ENCODE measurements around the gene PSMD12. TPM values are rescaled to one million over a fixed set of nuclear protein-coding genes. Genes with fewer than 3 reads are reported as not detected.
"Not testable (repeated sequence)": the region's sequence is repeated elsewhere in the genome, so short reads cannot be mapped to it uniquely, and the experiment has no call there.

Gene PSMD12
- total RNA-seq, result 10 to 100 TPM; 39.8 to 40.5 TPM

DNA sequence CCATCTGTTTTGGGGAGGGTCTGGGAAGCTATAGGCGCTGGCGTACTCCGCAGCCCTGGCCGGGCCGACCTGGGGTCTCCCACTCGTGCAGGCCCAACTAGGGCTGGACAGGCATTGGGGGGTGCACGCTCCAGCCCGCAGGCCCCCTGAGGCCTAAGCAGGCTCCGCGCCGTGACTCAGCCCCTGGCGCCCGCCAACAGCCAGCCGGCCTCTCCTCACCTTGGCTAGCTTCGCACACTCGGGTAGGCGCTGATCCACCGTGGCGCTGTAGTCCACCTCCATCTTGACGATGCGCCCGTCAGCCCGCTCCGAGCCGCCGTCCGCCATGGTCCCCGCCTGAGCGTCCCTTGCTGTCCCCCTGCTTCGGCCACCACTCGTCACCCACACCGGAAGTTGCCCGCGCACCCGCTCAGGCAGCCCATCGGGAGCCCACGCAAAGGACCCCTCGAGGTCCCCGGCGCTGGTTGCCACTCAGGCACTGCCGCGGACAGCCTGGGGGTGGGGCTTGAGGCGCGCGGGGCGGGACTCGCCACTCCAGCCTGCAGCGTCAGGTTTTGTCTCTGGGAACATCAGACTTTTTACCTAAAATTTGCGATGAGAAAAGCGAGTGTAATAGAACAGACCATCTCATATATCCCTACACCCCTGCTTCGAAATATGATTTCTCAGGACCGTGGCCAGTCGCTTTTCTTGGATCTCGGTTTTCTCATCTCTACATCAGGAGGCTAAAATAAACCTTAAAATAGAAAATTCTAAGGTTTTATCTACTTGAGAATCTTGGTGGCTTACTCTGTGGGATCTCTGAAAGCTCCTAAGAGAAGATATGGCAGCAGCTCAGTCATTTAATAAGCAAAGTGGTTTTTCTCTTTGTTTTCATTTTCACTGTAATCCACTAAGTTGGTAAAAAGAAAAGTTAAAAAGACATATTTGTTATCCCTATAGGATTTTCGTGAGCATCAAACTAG is at the start of gene PSMD12:
Gene PSMD12, minus strand, starts transcription at position 385 of the 965 bp plus-strand sequence. Its CDS starts 58 bp downstream, at position 327.
- peaks cover 34% of the 10 kb centered on the region for H3K4me1 Mint-ChIP-seq
- peak within 1 kb of the TSS; percentile 93 for H3K27ac Mint-ChIP-seq
- H3K4me3 Mint-ChIP-seq, result peak within 1 kb of the TSS; percentile 94
- H3K36me3 Mint-ChIP-seq, result peaks cover 14% of the 10 kb centered on the region
- DNase-seq, result peak; percentile 98
- H3K27me3 Mint-ChIP-seq, result no peaks in the 10 kb centered on the region
- peak; percentile 93 for ATAC-seq (ENCODE audit: low read depth)
- POLR2A ChIA-PET, result interaction anchor here (0.5 to 2.9 kb wide), 5 partner anchors 8 to 351 kb away, joined by 4 to 14 read pairs (median 5); partner anchors contain the start of genes NOL11 and PITPNC1
- no peaks in the 10 kb centered on the region for H3K9me3 Mint-ChIP-seq

DNA sequence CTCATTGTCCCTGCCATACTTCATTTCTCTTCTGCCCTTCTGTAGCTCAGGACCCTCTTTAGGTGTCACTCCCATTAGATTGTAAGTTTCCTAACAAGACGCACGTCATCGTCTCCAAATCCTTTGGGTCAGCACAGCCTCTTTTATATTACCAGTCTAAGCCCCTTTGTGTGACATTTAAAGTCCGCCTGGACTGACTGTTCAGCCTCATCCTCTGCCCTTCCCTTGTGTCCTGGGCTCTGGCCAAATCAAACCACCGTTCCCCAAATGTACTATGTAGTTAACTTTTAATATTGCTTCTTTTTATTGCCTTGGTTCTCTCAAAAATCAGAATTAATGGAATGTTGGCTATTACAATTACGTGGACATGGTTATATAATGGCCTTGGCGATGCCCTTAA is 48.9 kb upstream of the PSMD12 start:
- DNase-seq (no peak), ATAC-seq (ENCODE audit: low read depth) (no peak)
- Mint-ChIP-seq H3K9me3 (peaks cover 3% of the 10 kb centered on the region), H3K27me3 (no peaks in the 10 kb centered on the region), H3K27ac (no peak overlapping the region), H3K36me3 (peaks cover 23% of the 10 kb centered on the region), H3K4me3 (no peak overlapping the region), H3K4me1 (peaks cover 23% of the 10 kb centered on the region)
- POLR2A ChIA-PET, result no interaction called here

DNA sequence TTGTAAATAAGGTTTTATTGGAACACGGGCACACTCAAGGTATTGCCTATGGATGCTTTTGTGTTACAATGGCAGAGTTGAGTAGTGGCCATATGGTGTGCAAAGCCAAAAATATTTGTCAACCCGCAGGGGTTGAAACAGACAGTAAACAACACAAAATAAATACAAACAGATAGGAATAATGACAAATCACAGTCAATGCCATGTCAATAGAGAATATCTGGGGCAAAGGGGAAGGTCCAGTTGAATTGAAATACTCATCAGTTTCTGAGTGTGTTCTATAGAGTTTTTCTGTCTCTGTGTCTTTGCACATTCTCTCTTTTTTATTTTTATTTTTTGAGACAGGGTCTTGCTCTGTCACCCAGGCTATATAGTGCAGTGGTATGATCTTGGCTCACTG is 48.2 kb upstream of the PSMD12 start:
- no peak overlapping the region for H3K27ac Mint-ChIP-seq
- no peak for ATAC-seq (ENCODE audit: low read depth)
- peaks cover 3% of the 10 kb centered on the region for H3K9me3 Mint-ChIP-seq
- POLR2A ChIA-PET, result no interaction called here
- H3K36me3 Mint-ChIP-seq, result peaks cover 26% of the 10 kb centered on the region
- no peaks in the 10 kb centered on the region for H3K27me3 Mint-ChIP-seq
- no peak for DNase-seq
- H3K4me3 Mint-ChIP-seq, result no peak overlapping the region
- H3K4me1 Mint-ChIP-seq, result peaks cover 19% of the 10 kb centered on the region

DNA sequence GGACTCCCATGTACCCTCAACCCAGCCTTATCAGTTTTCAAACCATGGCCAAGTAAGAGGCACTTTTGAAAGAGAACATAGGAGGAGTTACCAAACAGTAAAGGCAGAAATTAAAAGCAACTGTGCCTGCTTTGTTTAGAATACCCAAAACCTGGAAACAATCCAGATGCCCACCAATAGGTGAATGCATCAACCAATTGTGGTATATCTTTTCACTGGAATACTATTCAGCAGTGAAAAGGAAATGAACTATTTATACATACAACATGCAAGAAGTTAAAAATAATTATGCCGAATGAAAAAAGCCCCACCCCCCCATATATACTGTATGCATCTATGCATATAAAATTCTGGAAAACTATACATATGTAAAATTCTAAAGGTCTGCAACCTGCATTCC is 47.8 kb upstream of the PSMD12 start:
- H3K27me3 Mint-ChIP-seq, result no peaks in the 10 kb centered on the region
- POLR2A ChIA-PET, result no interaction called here
- ATAC-seq (ENCODE audit: low read depth) (no peak), DNase-seq (no peak)
- H3K4me3 Mint-ChIP-seq, result no peak overlapping the region
- peaks cover 3% of the 10 kb centered on the region for H3K9me3 Mint-ChIP-seq
- H3K36me3 Mint-ChIP-seq, result peaks cover 28% of the 10 kb centered on the region
- no peak overlapping the region for H3K27ac Mint-ChIP-seq
- peaks cover 19% of the 10 kb centered on the region for H3K4me1 Mint-ChIP-seq

DNA sequence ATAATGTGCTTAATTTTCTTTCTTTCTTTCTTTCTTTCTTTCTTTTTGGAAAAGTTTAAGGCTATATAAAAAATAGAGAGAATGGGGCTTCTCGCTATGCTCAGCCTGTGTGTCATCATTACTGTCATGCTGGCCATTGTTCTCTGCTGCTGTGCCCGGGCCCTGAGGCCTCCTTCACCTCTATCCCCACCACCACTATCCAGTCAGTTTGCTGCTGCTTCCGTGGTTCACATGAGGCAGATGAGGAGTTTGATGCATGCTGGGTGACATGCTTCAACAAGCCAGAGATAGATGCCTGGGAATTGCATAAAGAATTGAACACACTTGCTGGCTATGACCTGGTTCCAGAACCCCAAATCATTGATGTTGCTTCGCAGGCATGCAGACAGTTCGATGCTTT is 47.0 kb upstream of the PSMD12 start:
- Mint-ChIP-seq H3K4me3 (no peak overlapping the region), H3K27me3 (no peaks in the 10 kb centered on the region), H3K4me1 (peaks cover 19% of the 10 kb centered on the region), H3K9me3 (peaks cover 5% of the 10 kb centered on the region), H3K27ac (no peak overlapping the region), H3K36me3 (peaks cover 33% of the 10 kb centered on the region)
- ATAC-seq (ENCODE audit: low read depth) (no peak), DNase-seq (no peak)
- POLR2A ChIA-PET, result no interaction called here

DNA sequence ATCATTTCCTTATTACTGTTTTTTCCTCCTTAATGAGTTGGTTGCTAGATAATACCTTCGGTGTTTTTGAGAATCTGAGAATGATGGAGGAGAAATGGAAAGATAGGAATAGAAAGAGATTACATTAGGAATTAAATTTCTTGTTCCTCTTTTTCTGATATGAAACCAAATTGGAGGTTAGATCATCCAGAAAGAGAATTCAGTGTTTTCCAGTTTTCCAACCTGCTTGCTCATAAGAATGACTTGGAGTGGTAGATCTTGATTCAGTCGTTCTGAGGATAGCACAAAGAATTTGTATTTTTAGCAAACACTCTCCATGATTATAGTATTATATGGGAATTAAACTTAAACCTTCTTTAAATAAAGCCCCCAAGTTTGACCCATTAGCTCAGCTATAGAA is 46.6 kb upstream of the PSMD12 start:
- H3K9me3 Mint-ChIP-seq, result peaks cover 5% of the 10 kb centered on the region
- no peak overlapping the region for H3K4me3 Mint-ChIP-seq
- ATAC-seq (ENCODE audit: low read depth) (no peak), DNase-seq (no peak)
- H3K36me3 Mint-ChIP-seq, result peaks cover 31% of the 10 kb centered on the region
- H3K4me1 Mint-ChIP-seq, result peaks cover 17% of the 10 kb centered on the region
- POLR2A ChIA-PET, result no interaction called here
- no peak overlapping the region for H3K27ac Mint-ChIP-seq
- no peaks in the 10 kb centered on the region for H3K27me3 Mint-ChIP-seq

DNA sequence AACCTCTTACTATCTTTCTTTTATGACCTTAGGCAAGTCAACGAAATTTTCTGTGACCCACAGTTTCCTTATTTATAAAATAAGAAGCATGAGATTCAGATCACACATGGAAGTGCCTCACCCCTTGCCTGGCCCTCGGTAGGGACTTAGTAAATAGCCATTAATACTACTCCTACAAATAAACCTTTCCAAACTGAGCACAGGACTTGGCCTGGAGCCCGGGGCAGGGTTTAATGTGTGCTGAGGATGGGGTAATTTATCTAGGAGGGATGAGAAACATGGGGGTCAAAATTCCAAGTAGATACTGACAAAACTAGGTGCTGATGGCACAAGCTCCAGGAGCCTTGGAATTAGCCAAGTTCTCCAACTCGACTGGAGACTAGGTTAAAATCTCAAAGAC is 45.7 kb upstream of the PSMD12 start:
- H3K27me3 Mint-ChIP-seq, result no peaks in the 10 kb centered on the region
- DNase-seq (no peak), ATAC-seq (ENCODE audit: low read depth) (no peak)
- peaks cover 5% of the 10 kb centered on the region for H3K9me3 Mint-ChIP-seq
- H3K4me3 Mint-ChIP-seq, result no peak overlapping the region
- POLR2A ChIA-PET, result interaction anchor here (0.6 kb wide), 1 partner anchor 23 kb away, joined by 5 read pairs; no protein-coding TSS in a partner anchor
- H3K36me3 Mint-ChIP-seq, result peaks cover 34% of the 10 kb centered on the region
- no peak overlapping the region for H3K27ac Mint-ChIP-seq
- peaks cover 20% of the 10 kb centered on the region for H3K4me1 Mint-ChIP-seq

DNA sequence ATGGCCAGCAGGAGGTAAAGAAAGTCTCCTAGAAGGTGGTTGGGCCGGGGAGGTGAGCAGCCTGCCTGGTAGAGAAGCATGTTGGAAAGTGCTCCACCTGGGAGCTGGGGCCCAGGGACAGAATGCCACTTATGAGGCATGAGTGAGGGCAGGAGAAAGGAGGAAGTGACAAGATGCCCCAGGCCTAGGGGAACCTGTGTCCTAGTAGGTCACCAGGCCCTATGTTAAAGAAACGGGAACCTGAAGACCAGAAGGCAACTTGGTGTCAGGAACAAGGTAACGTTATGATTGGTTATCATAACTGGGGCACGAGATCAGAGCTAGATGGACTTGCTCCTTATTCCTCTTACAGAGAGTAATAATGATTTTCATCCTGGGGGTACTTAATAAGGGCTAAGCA is 45.0 kb upstream of the PSMD12 start:
- Mint-ChIP-seq H3K4me3 (no peak overlapping the region), H3K36me3 (peaks cover 37% of the 10 kb centered on the region), H3K27me3 (no peaks in the 10 kb centered on the region), H3K27ac (no peak overlapping the region), H3K9me3 (peaks cover 5% of the 10 kb centered on the region), H3K4me1 (peaks cover 22% of the 10 kb centered on the region)
- POLR2A ChIA-PET, result no interaction called here
- no peak for ATAC-seq (ENCODE audit: low read depth)
- no peak for DNase-seq

DNA sequence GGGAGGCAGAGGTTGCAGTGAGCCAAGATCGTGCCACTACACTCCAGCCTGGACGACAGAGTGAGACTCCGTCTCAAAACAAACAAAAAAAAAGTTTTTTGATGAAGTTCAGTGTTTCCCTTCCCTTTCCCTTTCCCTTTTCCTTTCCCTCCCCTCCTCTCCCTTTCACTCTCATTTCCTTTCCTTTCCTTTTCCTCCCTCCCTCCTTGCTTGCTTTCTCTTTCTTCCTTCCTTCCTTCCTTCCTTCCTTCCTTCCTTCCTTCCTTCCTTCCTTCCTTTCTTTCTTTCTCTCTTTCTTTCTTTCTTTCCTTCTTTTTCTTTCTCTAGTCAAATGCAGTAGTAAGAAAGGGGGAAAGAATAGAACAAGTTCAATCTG is 42.1 kb upstream of the PSMD12 start:
- Mint-ChIP-seq H3K4me1 (peaks cover 30% of the 10 kb centered on the region), H3K27ac (peak overlapping the region; percentile 70), H3K36me3 (peaks cover 31% of the 10 kb centered on the region)
- H3K9me3 Mint-ChIP-seq; ATAC-seq (ENCODE audit: low read depth); DNase-seq; H3K27me3 Mint-ChIP-seq; POLR2A ChIA-PET; H3K4me3 Mint-ChIP-seq: not testable (repeated sequence)

DNA sequence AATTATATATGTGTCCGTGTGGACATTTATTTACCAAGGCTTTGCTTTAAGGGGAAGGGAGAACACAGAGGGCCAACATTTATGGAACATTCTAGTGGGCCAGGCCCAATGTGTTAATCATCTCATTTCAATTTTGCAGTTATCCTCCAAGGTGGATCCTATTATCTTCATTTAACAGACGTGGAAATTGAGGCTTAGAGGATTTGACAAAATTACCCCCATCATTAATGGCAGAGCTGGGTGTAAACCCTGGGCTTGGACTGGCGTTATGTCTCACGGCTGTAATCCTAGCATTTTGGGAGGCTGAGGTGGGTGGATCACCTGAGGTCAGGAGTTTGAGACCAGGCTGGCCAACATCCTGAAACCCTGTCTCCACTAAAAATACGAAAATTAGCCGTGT is 37.1 kb upstream of the PSMD12 start:
- POLR2A ChIA-PET, result no interaction called here
- Mint-ChIP-seq H3K9me3 (no peaks in the 10 kb centered on the region), H3K4me3 (no peak overlapping the region)

DNA sequence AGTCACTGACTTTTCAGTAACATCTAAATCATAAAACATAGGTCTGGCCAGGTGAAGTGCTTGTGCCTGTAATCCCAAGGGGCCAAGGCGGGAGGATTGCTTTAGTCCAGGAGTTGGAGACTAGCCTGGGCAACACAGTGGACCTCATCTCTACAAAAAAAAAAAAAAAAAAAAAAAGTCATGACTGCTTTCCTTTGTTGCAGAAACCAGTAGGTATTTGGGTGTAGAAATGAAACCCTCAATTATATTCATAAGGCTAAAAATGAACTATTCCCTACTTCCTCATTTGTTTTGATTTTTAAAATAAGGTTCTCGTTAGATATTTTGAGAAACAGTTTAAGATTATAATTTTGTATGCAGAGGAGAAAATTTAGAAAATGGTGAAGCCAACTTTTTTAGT is 36.7 kb upstream of the PSMD12 start:
- ATAC-seq (ENCODE audit: low read depth), result no peak
- Mint-ChIP-seq H3K27me3 (no peaks in the 10 kb centered on the region), H3K4me1 (peaks cover 61% of the 10 kb centered on the region), H3K36me3 (peaks cover 25% of the 10 kb centered on the region), H3K27ac (peak overlapping the region; percentile 87), H3K9me3 (no peaks in the 10 kb centered on the region), H3K4me3 (peak overlapping the region; percentile 71)
- POLR2A ChIA-PET, result no interaction called here
- DNase-seq, result no peak

More for the DNA sequence above, 37.1 kb upstream of the PSMD12 start:
- ATAC-seq (ENCODE audit: low read depth), result no peak
- peaks cover 26% of the 10 kb centered on the region for H3K36me3 Mint-ChIP-seq
- H3K4me1 Mint-ChIP-seq, result peaks cover 58% of the 10 kb centered on the region
- no peak for DNase-seq
- H3K27ac Mint-ChIP-seq, result no peak overlapping the region
- no peaks in the 10 kb centered on the region for H3K27me3 Mint-ChIP-seq

DNA sequence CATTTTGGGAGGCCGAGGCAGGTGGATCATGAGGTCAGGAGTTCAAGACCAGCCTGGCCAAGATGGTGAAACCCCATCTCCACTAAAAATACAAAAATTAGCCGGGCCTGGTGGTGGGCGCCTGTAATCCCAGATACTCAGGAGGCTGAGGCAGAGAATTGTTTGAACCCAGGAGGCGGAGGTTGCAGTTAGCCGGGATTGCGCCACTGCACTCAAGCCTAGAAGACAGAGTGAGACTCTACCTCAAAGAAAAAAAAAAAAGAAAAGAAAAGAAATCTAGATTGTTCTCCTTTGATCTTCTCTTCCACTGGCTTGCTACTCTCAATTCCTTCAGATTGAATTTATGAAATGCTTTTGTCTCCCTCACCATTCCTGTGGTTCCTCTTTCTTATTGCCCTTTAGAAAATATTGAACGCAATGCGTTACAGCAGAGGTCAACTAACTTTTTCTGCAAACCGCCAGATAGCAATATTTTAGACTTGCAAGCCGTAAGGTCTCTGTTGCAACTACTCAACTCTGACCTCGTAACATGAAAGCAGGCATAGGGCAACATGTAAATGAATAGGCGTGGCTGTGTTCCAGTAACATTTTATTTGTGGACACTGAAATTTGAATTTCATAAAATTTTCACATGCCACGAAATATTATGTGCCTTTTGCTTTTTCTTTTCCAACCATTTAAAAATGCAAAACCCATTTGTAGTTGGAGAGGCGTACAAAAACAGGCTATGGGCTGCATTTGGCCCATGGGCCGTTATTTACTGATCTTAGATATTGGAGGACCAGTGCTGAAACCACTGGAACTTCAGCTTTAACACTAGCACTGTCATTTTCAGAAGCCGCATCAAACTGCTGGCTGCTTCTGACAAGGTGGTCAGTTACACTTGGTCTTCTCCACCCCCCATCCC is 35.5 kb upstream of the PSMD12 start:
- no peaks in the 10 kb centered on the region for H3K27me3 Mint-ChIP-seq
- POLR2A ChIA-PET, result interaction anchor here (0.7 to 1.8 kb wide), 3 partner anchors 11 to 22 kb away, joined by 3 to 5 read pairs (median 3); no protein-coding TSS in a partner anchor
- H3K27ac Mint-ChIP-seq, result peak overlapping the region; percentile 87
- ATAC-seq (ENCODE audit: low read depth) (peak; percentile 40), DNase-seq (no peak)
- H3K4me3 Mint-ChIP-seq, result peak overlapping the region; percentile 71
- H3K9me3 Mint-ChIP-seq, result no peaks in the 10 kb centered on the region
- peaks cover 20% of the 10 kb centered on the region for H3K36me3 Mint-ChIP-seq
- peaks cover 60% of the 10 kb centered on the region for H3K4me1 Mint-ChIP-seq

DNA sequence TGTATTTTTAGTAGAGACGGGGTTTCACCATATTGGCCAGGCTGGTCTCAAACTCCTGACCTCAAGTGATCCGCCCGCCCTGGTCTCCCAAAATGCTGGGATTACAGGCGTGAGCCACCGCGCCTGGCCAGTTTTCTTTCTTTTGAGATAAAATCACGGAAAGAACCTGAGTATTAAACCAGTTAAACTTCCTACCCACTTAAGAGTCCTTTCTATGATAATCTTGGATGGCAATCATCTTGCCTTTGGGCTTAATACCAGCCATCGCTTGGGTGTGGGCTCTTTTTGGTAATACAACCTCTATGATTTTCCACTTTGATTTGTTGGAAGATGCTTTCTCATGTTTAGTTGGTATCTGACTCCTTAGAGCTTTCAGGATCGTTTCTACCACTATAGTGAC is 34.7 kb upstream of the PSMD12 start:
- Mint-ChIP-seq H3K36me3 (peaks cover 16% of the 10 kb centered on the region), H3K9me3 (no peaks in the 10 kb centered on the region), H3K4me1 (peaks cover 57% of the 10 kb centered on the region), H3K4me3 (peak overlapping the region; percentile 71), H3K27ac (peak overlapping the region; percentile 87), H3K27me3 (no peaks in the 10 kb centered on the region)
- POLR2A ChIA-PET, result interaction anchor here (1.0 to 1.8 kb wide), 5 partner anchors 10 to 40 kb away, joined by 3 to 8 read pairs (median 4); no protein-coding TSS in a partner anchor
- ATAC-seq (ENCODE audit: low read depth) (no peak), DNase-seq (no peak)

All from activated naive CD8-positive, alpha-beta T cell treated with anti-CD3 and anti-CD28 coated beads, Interleukin-2, amount 10 ng/mL, durations not matched to agents 7 days and 5 days (primary cell).